Stimulated activated CD8-positive, alpha-beta memory T cell treated with anti-CD3 and anti-CD28 coated beads, Interleukin-12 subunit alpha, Interleukin-12 subunit beta, amount 100 ng/mL, for 4 hours (primary cell): ENCODE measurements around the gene NPC1L1.
"Not testable (repeated sequence)": the region's sequence is repeated elsewhere in the genome, so short reads cannot be mapped to it uniquely, and the experiment has no call there.

Source experiments
- DNase-seq: peaks from one replicate; pipeline ENCODE4 v3.0.0-alpha.2; 2020; ENCODE audit warnings: low read depth

Gene NPC1L1

GRCh38 chr7:44565795-44566559 is 24.8 kb upstream of the NPC1L1 start:
- no peak for DNase-seq

GRCh38 chr7:44565097-44565794 is 24.1 kb upstream of the NPC1L1 start:
- DNase-seq: peak; percentile 36

DNA sequence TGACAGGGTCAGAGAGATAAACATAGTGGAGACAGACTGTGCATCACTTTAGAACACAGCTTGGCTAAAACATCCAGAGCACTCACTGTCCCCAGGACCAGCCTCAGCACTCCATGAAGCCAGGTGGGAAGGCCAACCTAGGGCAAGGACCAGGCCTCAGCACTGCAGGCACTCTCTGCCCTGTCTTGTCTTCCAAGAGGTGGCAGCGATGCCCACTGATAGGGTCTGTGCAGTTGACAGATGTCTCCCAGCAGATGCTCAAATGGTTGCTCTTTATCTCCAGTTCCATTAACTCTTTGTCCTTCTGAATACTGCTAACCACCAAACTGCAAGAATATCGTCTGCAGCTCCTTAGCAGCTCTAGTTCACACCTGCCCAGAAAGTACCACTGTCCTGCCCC is 23.5 kb upstream of the NPC1L1 start:
- no peak for DNase-seq

- no peak for DNase-seq
Measured at GRCh38 chr7:44563171-44563679, 22.1 kb upstream of the NPC1L1 start.

- DNase-seq: not testable (repeated sequence)
Measured at GRCh38 chr7:44562622-44562962, 21.5 kb upstream of the NPC1L1 start.

DNA sequence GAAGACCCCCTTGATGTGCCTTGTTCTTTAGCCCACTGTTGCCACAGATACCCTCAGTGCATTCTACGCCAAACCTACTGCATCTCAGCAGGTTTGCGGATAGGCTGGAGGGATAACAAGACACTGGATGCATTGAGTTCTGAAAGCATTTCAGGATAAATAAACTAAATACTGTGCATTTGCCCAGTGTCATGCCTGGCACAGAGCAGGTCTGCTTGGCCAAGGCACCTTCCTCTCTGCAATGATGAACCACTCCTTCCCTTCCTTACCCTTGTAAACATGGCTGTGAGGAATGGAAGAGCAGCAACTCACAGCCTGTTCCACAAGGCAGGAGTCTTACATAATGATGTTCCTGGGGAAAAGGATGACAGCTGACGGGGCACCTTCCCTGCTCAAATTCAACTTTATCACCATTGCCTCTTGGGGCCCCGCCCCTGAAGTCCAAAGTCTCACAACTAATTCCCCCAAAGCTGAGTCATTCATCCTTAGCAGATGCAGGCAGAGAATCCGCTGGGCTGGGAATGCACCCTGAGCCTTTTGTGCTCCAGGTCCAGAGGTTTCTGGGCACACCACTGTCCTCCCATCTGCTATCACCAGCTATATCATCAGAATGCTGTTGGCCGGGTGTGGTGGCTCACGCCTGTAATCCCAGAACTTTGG is 21.0 kb upstream of the NPC1L1 start:
- DNase-seq: no peak

DNA sequence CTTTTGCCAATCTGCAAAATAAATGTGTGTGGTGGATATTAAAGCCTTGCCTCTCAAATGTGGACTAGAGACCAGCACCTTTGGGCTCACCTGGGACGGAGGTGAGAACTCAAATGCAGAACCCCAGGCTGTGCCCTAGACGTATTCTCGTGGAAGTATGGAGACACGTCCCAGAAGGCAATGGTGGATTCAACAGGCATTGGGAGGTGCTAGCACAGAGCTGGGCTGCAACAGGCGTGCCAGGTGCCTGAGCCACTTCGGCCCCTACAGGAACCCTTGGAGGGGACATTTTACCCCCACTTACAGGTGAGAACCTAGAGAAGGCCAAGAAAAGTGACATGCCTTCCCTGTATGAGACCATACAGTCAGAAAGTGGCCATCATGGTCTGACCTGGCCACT is 20.4 kb upstream of the NPC1L1 start:
- no peak for DNase-seq

DNA sequence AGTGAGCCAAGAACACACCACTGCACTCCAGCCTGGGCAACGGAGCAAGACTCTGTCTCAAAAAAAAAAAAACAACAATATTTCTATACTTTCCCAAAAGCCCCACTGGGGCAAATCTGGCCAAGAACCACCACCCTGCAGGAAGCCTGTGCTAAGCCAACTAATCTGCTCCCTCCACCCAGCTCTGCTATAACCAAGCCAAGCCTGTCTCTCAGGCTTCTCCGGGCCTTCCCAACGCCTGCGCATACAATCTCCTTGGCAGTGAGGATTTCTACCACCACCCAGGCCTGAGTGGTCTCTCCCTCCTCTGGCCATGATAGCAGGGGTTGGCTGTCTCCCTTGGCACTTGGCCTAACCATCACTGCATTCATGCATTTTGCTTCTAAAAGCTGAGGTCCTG is 18.4 kb upstream of the NPC1L1 start:
- DNase-seq: no peak

DNA sequence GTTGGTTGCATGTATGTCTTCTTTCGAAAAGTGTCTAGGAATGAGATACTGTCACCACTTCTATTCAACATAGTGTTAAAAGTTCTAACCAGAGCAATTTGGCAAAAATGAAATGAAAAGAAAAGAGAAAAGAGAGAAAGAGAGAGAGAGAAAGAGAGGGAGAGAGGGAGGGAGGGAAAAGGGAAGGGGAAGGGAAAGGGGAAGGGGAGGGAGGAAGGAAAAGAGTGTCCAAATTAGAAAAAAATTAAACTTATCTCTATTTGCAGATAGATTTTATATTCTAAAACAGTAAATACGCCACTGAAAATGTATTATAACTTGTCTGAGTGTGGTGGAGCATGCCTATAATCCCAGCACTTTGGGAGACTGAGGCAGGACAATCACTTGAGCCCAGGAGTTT is 16.4 kb upstream of the NPC1L1 start:
- no peak for DNase-seq

- no peak for DNase-seq
Measured at GRCh38 chr7:44555350-44555749, 14.2 kb upstream of the NPC1L1 start.

- not testable (repeated sequence) for DNase-seq
Measured at GRCh38 chr7:44552473-44553005, 11.4 kb upstream of the NPC1L1 start.

DNA sequence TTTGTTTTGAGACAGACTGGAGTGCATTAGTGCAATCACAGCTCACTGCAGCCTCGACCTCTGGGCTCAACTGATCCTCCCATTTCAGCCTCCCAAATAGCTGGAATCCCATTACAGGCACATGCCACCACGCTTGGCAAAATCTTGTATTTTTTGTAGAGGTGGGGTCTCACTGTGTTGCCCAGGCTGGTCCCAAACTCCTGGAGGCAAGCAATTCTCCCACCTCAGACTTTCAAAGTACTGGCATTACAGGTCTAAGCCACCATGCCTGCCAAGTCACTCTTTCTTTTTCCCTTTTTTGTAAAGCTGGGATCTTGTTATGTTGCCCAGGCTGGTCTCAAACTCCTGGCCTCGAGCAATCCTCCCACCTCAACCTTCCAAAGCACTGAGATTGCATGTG is 8.3 kb upstream of the NPC1L1 start:
- DNase-seq: no peak

DNA sequence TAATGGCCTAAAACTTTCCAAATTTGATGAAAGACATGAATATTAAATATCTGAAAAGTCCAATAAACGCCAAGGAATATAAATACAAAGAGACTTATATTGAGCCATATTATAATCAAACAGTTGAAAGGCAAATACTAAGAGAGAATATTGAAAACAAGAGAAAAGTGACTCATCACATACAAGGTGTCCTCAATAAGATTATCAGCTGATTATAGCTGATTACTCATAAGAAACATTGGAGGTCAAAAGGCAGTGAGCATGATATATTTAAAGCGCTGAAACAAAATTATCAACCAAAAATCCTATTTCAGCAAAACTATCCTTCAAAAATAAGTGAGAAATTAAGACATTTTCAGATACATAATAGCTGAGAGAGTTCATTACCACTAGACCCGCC is 7.8 kb upstream of the NPC1L1 start:
- DNase-seq: no peak

- DNase-seq: no peak
Measured at GRCh38 chr7:44547536-44548231, 6.6 kb upstream of the NPC1L1 start.

- DNase-seq: no peak
Measured at GRCh38 chr7:44541876-44542610, 913 bp upstream of the NPC1L1 start.

- DNase-seq: no peak
Measured at GRCh38 chr7:44540592-44541027, 520 bp downstream of the NPC1L1 start.

- DNase-seq: no peak
Measured at GRCh38 chr7:44539669-44540506, 1.2 kb downstream of the NPC1L1 start.

DNA sequence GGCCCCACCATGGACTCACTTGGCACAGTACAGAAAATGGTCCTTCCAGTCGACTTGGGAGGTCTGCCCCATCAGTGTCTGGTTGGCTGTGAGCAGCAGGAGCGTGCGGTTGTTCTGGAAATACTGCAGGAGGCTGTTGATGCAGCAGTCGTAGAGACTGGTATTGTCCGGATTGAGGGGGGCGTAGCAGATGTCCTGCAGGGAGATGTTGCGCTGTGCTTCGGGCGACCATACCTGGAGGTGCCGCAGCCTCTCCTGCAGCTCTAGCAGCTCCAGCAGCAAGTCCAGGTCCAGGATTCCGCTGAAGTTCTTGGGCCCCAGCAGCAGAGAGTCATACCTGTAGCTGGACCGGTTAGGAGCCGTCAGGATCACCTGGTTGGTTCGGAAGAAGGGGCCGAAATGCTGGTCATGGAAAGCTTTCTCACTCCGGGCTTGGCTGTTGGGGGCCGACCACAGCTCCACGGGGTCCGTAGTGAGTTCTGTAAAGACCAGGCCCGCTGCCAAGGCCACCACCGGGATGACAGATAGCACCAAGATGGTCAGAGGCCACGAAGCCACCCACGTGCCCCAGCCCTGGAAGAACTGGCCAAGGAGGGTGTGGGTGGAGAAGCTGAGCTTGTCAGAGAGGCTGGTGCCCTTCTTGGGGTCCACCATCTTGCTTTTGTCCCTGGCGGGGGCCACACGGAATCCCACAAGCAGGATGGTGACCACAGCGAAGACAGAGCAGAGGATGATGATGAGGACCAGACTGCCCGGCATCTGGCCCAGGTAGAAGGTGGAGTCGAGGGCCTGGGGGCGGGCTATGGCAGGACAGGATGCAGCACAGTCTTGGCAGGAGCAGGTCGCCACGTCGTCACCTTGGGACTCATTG is 2.1 kb downstream of the NPC1L1 start:
- no peak for DNase-seq

GRCh38 chr7:44538093-44538797 is 2.9 kb downstream of the NPC1L1 start:
- DNase-seq: no peak
